IMR-90 (cell line): ENCODE results near the gene APOL5. TPM values are rescaled to one million over a fixed set of nuclear protein-coding genes. Genes with fewer than 3 reads are reported as not detected.

Experiments
- ATAC-seq: fragments of 200-7000 bp; cut with Tn5 transposase; 2 replicates; pipeline ENCODE4 v1.9.1; 2020; ENCODE audit warnings: low read depth, mild to moderate bottlenecking, moderate library complexity
- BruUV-seq: library from RNA; stranded (reverse); fragments of 400-500 nt; replicated peaks from 2 replicates; lab custom pipeline; 2021; lab: Mats Ljungman, UMichigan
- CTCF ChIA-PET: fragments of 300-600 bp; formaldehyde crosslinking; extraction: SDS; loops from one replicate; lab custom pipeline; 2021; ENCODE audit warnings: antibody characterized with exemption; lab: Yijun Ruan, JAX
- POLR2A ChIA-PET: fragments of 300-600 bp; sonication (Branson Sonifier 250); formaldehyde crosslinking; loops from one replicate; lab custom pipeline; 2022; ENCODE audit warnings: antibody characterized with exemption; ENCODE audit not compliant: unreplicated experiment; lab: Charles Lee
- DNase-seq: peaks from one replicate; pipeline ENCODE4 v3.0.0; 2013
- H2AFZ ChIP-seq: replicated peaks from 2 replicates; pipeline ENCODE3; 2013; ENCODE audit warnings: low read length, mild to moderate bottlenecking; ENCODE audit not compliant: poor library complexity
- H2AK5ac ChIP-seq: 2 replicates; pipeline ENCODE4 v1.6.1; 2013; ENCODE audit warnings: low read depth, low read length, inconsistent platforms
- H2AK9ac ChIP-seq: replicated peaks from 2 replicates; pipeline ENCODE3; 2013; ENCODE audit warnings: mild to moderate bottlenecking, low read depth, low read length, moderate library complexity; ENCODE audit not compliant: poor library complexity
- H2BK120ac ChIP-seq: 2 replicates; pipeline ENCODE4 v1.6.1; 2013; ENCODE audit warnings: low read depth, low read length, inconsistent platforms
- H2BK15ac ChIP-seq: 3 replicates; pipeline ENCODE4 v1.6.1; 2013; ENCODE audit warnings: low read depth, low read length, inconsistent platforms
- H2BK20ac ChIP-seq: 2 replicates; pipeline ENCODE4 v1.6.1; 2013; ENCODE audit warnings: low read depth, mild to moderate bottlenecking, inconsistent platforms, low read length, moderate library complexity
- H2BK5ac ChIP-seq: 2 replicates; pipeline ENCODE4 v1.6.1; 2013; ENCODE audit warnings: mild to moderate bottlenecking, low read depth, low read length, inconsistent platforms; ENCODE audit not compliant: poor library complexity, severe bottlenecking
- H3K14ac ChIP-seq: replicated peaks from 2 replicates; pipeline ENCODE4 v1.6.1; 2013; ENCODE audit warnings: low read depth, low read length, inconsistent platforms
- H3K18ac ChIP-seq: 2 replicates; pipeline ENCODE4 v1.6.1; 2013; ENCODE audit warnings: low read depth, low read length, control low read depth
- H3K23ac ChIP-seq: 2 replicates; pipeline ENCODE4 v1.6.1; 2013; ENCODE audit warnings: low read depth, low read length, inconsistent platforms
- H3K27ac ChIP-seq: 2 replicates; pipeline ENCODE4 v1.5.1; 2013; ENCODE audit warnings: mild to moderate bottlenecking, control low read depth, low read length; ENCODE audit not compliant: insufficient read depth
- H3K27me3 ChIP-seq: 2 replicates; pipeline ENCODE4 v1.6.1; 2013; ENCODE audit warnings: low read length; ENCODE audit not compliant: control insufficient read depth, insufficient read depth
- H3K36me3 ChIP-seq: 2 replicates; pipeline ENCODE4 v1.6.1; 2013; ENCODE audit warnings: low read length, mixed read lengths; ENCODE audit not compliant: control insufficient read depth, insufficient read depth
- H3K4ac ChIP-seq: 2 replicates; pipeline ENCODE4 v1.6.1; 2013; ENCODE audit warnings: low read depth, low read length, inconsistent platforms
- H3K4me1 ChIP-seq: 2 replicates; pipeline ENCODE4 v1.6.1; 2013; ENCODE audit warnings: low read length, mixed read lengths; ENCODE audit not compliant: control insufficient read depth, insufficient read depth
- H3K4me2 ChIP-seq: 2 replicates; pipeline ENCODE4 v1.6.1; 2013; ENCODE audit warnings: low read depth, mild to moderate bottlenecking, control low read depth, low read length, moderate library complexity
- H3K4me3 ChIP-seq: 2 replicates; pipeline ENCODE4 v1.5.1; 2013; ENCODE audit warnings: low read depth, mild to moderate bottlenecking, control low read depth, low read length, moderate library complexity; ENCODE audit not compliant: insufficient read depth
- H3K56ac ChIP-seq: 2 replicates; pipeline ENCODE4 v1.6.1; 2013; ENCODE audit warnings: low read length, inconsistent platforms; ENCODE audit not compliant: insufficient read depth; ENCODE audit errors: extremely low read depth
- H3K79me1 ChIP-seq, 2 experiments: 2 replicates each; pipeline ENCODE4 v1.6.1; 2013; ENCODE audit warnings: low read length in 2 of 2, inconsistent platforms in 1 of 2, low read depth in 1 of 2
- H3K9ac ChIP-seq: 2 replicates; pipeline ENCODE4 v1.6.1; 2013; ENCODE audit warnings: low read depth, low read length, control low read depth
- H3K9me1 ChIP-seq: 2 replicates; pipeline ENCODE4 v1.6.1; 2013; ENCODE audit warnings: low read length, inconsistent platforms; ENCODE audit not compliant: insufficient read depth
- H3K9me3 ChIP-seq: 2 replicates; pipeline ENCODE4 v1.6.1; 2013; ENCODE audit warnings: low read length; ENCODE audit not compliant: control insufficient read depth, insufficient read depth
- H4K20me1 ChIP-seq: 2 replicates; pipeline ENCODE4 v1.6.1; 2013; ENCODE audit warnings: low read length, inconsistent platforms; ENCODE audit not compliant: insufficient read depth
- H4K5ac ChIP-seq: 2 replicates; pipeline ENCODE4 v1.6.1; 2013; ENCODE audit warnings: mild to moderate bottlenecking, low read depth, low read length, control low read depth
- H4K8ac ChIP-seq, 2 experiments: 2 replicates each; pipeline ENCODE4 v1.6.1; 2013; ENCODE audit warnings: low read depth in 2 of 2, low read length in 2 of 2, control low read depth in 1 of 2, inconsistent platforms in 1 of 2
- H4K91ac ChIP-seq: 2 replicates; pipeline ENCODE4 v1.6.1; 2013; ENCODE audit warnings: low read depth, low read length, inconsistent platforms; ENCODE audit not compliant: insufficient read depth
- CEBPB ChIP-seq: IDR thresholded peaks from 2 replicates; pipeline ENCODE4 v1.6.1; 2012; ENCODE audit warnings: low read depth, low read length, improper control_type of control experiment
- CHD1 ChIP-seq: IDR thresholded peaks from 2 replicates; pipeline ENCODE4 v1.6.1; 2012; ENCODE audit warnings: low read depth, low read length, improper control_type of control experiment
- CTCF ChIP-seq: conservative IDR thresholded peaks from 2 replicates; pipeline ENCODE4 v1.5.1; 2012; ENCODE audit warnings: mild to moderate bottlenecking, low read depth, low read length, improper control_type of control experiment
- ELK1 ChIP-seq: fragments of 150-350 bp; IDR thresholded peaks from 2 replicates; pipeline ENCODE4 v1.6.1; 2016; ENCODE audit warnings: low read depth, mild to moderate bottlenecking, low read length, moderate library complexity, borderline replicate concordance
- MAFK ChIP-seq: IDR thresholded peaks from 2 replicates; pipeline ENCODE4 v1.6.1; 2012; ENCODE audit warnings: low read depth, low read length, improper control_type of control experiment
- MXI1 ChIP-seq: IDR thresholded peaks from 2 replicates; pipeline ENCODE4 v1.6.1; 2012; ENCODE audit warnings: low read depth, mild to moderate bottlenecking, low read length, moderate library complexity, borderline replicate concordance
- WGBS, 2 experiments: methylation state at CpG; one replicate each; pipeline versions ENCODE4 v1.1.5 to v1.1.7; 2013; ENCODE audit warnings: missing lambda C conversion rate in 2 of 2; ENCODE audit not compliant: insufficient read length in 1 of 2; ENCODE audit errors: extremely low coverage in 2 of 2; 5-methylcytosine and 5-hydroxymethylcytosine counted together
- dilution Hi-C: fragments of 300-500 bp; cut with HindIII; formaldehyde crosslinking; loops from one replicate; pipeline ENCODE4 v1.14.3; 2018; ENCODE audit warnings: low sequenced_read_pairs; ENCODE audit not compliant: unreplicated experiment
- in situ Hi-C: fragments of 300-500 bp; cut with MboI; formaldehyde crosslinking; loops from 3 replicates; pipeline ENCODE4 v1.14.3; 2019; ENCODE audit warnings: low sequenced_read_pairs, inconsistent platforms, mixed read lengths
- intact Hi-C: fragments of 100-400 bp; cut with micrococcal nuclease; formaldehyde crosslinking; loops from 2 replicates; pipeline ENCODE4 v1.10.0; 2022
- polyA plus RNA-seq, 3 experiments: library from polyadenylated mRNA; depleted of rRNA; stranded (reverse); fragments of >200 nt; gene quantifications; 2 replicates each; pipeline ENCODE4 v1.2.3, GENCODE V29; 2012; ENCODE audit warnings: low replicate concordance in 1 of 3
- total RNA-seq: library from RNA; depleted of rRNA; stranded (reverse); fragments of >200 nt; gene quantifications from 2 replicates; pipeline ENCODE4 v1.2.3, GENCODE V29; 2012
- TF ChIP-seq, protein P1 (sequence below): fragments of 150-350 bp; IDR thresholded peaks from 2 replicates; pipeline ENCODE4 v1.6.1; 2017; ENCODE audit warnings: mild to moderate bottlenecking, antibody characterized with exemption, low read length, low read depth

The APOL5 gene
- total and polyA plus RNA-seq, 2 of the 4 experiments (the other 2 are of a cell fraction): 0.15 to 0.18 TPM

GRCh38 chr22:35749808-35750207, 32.1 kb downstream of the APOL5 start:
- H2BK120ac ChIP-seq: no peak overlapping the region
- no peak for DNase-seq
- H3K79me1 ChIP-seq: peaks cover 21 to 56% of the 10 kb centered on the region in 2 experiments
- 81% methylated on average over 6 of the region's 10 CpGs; no CpG with 5 or more reads in 1 of the 2 experiments for WGBS, 2 experiments
- H2AFZ ChIP-seq: no peak overlapping the region
- dilution Hi-C loops: no loop called here
- TF ChIP-seq CEBPB (no peak), MAFK (no peak), ELK1 (no peak), CTCF (no peak), MXI1 (no peak), CHD1 (no peak)
- TF ChIP-seq, protein P1, sequence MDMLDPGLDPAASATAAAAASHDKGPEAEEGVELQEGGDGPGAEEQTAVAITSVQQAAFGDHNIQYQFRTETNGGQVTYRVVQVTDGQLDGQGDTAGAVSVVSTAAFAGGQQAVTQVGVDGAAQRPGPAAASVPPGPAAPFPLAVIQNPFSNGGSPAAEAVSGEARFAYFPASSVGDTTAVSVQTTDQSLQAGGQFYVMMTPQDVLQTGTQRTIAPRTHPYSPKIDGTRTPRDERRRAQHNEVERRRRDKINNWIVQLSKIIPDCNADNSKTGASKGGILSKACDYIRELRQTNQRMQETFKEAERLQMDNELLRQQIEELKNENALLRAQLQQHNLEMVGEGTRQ: no peak
- no peaks in the 10 kb centered on the region for H3K27me3 ChIP-seq
- H4K8ac ChIP-seq: peak overlapping the region in 1 of 2 experiments; percentile 35; a peak in 2 of 4 replicates
- H4K5ac ChIP-seq: peak overlapping the region; percentile 3; the same call in 1 of the 2 replicates
- H3K4me2 ChIP-seq: no peak overlapping the region
- H3K23ac ChIP-seq: no peak overlapping the region; the same call in 1 of the 2 replicates
- H3K9me1 ChIP-seq: peaks cover 17% of the 10 kb centered on the region
- CTCF ChIA-PET: interaction anchor here (0.6 kb wide), 1 partner anchor 1326 kb away, joined by 4 read pairs; no protein-coding TSS in a partner anchor
- H2AK5ac ChIP-seq: 0 out of 2 replicates have a peak overlapping the region, but pooled peaks have one; percentile 45
- 0 out of 2 replicates have a peak overlapping the region, but pooled peaks have one; percentile 3 for H3K4ac ChIP-seq
- H3K18ac ChIP-seq: no peak overlapping the region
- no peak overlapping the region for H3K9ac ChIP-seq
- H3K36me3 ChIP-seq: peaks cover 17% of the 10 kb centered on the region
- H4K91ac ChIP-seq: no peak overlapping the region
- no peak for ATAC-seq
- H3K56ac ChIP-seq: no peak overlapping the region
- H3K9me3 ChIP-seq: no peaks in the 10 kb centered on the region
- no peak overlapping the region for H3K27ac ChIP-seq
- intact Hi-C loops: no loop called here
- H2BK15ac ChIP-seq: no peak overlapping the region
- no peak overlapping the region for H2BK5ac ChIP-seq
- H4K20me1 ChIP-seq: peaks cover 4% of the 10 kb centered on the region; the same call in 1 of the 2 replicates
- H3K4me3 ChIP-seq: no peak overlapping the region
- H2AK9ac ChIP-seq: no peak overlapping the region
- no peak overlapping the region for H2BK20ac ChIP-seq
- in situ Hi-C loops: loop anchor here (5.0 kb wide), 1 partner anchor 372 kb away; no protein-coding TSS in a partner anchor
- peak overlapping the region; percentile 13; the same call in 1 of the 2 replicates for H3K14ac ChIP-seq
- POLR2A ChIA-PET: no interaction called here
- BruUV-seq: no TSS peak
- H3K4me1 ChIP-seq: peaks cover 18% of the 10 kb centered on the region
